COR-L47 (cell line): ENCODE results near the gene IFT80.

Source experiments
- DNase-seq: peaks from one replicate; lab custom pipeline; 2025; lab: John Stamatoyannopoulos, UW

IFT80 gene

DNA sequence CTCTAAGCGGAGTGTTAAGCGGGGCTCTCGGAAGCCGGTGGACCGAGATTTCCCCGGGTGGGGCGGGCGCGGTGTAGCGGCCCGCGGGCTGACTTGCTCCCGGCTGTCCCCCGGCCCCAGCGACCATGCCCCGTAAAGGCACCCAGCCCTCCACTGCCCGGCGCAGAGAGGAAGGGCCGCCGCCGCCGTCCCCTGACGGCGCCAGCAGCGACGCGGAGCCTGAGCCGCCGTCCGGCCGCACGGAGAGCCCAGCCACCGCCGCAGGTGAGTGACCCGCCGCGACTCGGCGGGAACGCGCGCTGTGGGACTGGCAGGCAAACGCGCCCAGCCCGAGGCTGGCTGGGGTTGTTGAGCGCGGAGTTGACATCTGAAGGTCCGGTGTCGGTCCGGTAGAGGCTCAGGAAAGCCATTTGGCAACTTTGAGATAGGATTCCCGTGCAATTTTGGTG is 1.7 kb upstream of the IFT80 start:
- no peak for DNase-seq

DNA sequence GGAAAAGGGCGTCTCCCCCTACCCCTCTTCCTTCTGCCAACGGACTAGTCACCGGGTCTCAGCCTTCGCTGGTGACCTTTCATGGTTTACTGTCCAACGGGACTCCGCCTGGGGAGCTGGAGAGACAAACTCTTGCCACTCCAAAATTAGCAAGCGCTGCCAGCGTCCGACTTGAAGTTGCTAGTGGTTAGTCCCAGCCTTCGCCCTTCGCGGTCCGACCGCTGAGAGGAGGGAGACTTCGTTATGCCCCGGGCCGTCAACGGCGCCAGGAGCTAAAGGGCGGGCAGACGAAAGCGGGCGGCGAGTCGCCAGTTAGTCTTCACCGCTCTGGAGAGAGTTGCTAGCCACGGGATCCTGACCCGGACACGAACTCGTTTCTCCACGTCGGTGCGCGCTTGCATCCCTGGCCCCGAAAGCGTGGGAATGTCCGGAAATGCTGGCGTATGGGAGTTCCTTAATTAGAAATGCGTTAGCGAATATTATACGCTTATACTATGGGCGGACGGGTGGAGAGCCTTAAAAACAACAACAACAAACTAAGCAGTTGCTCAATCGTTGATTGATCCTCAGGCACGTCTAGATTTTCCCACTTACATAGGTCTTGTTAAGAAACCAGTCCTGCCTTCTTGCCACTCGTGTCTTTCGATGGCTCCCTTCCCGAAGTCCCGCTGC is 1.1 kb upstream of the IFT80 start:
- DNase-seq: peak; percentile 51

DNA sequence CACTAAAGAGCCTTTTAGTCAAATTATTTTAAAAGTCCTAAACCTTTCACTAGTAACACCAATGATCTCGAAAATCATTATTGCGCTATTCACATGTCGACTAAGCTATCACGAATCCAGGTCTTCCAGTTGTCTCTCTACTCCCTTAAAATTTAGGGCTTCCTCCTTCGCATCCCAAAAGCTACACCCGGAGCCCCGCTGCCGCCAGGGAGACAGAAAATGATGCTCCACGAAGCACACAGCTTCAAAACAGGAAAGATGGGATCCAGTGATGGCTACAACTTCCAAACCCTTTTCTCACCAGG is 253 bp downstream of the IFT80 start:
- no peak for DNase-seq

DNA sequence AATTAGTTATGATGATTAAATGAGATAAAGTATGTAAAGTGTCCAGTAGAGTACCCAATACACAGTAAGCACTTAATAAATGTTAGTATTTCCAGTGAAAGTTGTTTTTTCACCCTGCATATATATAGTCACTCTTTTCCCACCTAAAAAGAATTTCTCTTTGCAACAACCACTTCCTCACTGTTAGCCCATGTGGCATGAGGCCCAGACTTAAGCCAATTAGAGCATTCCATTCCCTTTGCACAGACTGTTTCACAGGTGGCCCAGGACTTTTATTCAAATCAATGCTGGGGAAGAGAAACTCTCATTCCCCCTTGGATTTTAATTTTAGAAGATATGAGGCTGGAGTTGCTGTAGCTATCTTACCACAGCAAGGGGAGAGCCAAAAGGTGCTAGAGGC is 3.7 kb downstream of the IFT80 start:
- no peak for DNase-seq

DNA sequence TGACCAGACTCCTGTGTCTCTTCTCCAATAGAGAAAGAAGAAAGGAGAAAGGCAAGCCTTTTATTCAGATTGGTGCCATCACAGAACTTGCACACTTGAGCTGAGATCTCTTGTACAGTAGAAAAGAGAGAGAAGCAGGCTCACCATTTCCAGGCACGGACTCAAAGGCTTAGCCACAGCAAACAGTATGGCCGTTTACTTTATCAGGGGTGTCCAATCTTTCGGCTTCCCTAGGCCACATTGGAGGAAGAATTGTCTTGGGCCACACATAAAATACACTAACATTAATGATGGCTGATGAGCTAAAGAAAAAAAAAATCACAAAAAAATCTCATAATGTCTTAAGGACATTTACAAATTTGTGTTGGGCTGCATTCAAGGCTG is 5.0 kb downstream of the IFT80 start:
- no peak for DNase-seq

DNA sequence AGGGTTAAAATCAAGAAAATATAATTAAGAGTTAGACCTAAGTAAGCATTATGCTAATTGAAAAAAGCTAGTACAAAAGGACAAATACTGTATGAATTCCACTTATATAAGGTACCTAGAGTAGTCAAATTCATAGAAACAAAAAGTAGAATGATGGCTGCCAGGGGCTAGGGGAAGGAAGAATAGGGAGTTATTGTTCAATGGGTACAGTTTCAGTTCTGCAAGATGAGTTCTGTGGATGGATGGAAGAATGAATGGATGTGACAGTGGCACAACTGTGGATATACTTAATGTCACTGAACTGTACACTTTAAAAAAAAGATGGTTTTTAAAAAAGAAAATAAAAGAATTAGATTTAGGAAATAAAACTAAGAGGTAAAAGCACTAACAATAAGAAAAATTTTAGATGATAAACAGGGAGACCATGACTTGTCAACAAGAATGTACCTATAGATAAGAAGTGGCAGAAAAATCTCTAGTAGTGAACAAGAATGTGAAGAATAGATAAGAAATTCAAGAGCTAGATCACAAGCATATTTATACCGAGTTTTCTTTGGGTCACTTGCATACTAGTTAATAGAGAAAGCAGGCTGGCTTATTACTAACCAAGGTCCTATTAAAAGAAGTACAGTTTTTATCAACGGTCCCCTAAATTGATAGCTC is 5.5 kb downstream of the IFT80 start:
- no peak for DNase-seq

DNA sequence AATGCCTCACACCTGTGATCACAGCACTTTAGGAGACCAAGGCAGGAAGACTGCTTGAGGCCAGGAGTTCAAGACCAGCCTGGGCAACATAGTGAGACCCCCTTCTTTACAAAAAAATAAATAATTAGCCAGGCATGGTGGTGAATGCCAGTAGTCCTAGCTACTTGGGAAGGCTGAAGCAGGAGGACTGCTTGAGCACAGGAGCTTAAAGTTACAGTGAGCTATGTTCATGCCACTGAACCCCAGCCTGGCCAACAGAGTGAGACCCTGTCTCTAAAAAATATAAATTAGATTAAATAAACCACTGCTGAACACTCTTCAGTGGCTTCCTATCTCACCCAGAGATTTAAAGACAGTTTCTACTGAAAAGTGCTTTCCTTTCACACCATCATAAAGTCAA is 6.2 kb downstream of the IFT80 start:
- DNase-seq: no peak

DNA sequence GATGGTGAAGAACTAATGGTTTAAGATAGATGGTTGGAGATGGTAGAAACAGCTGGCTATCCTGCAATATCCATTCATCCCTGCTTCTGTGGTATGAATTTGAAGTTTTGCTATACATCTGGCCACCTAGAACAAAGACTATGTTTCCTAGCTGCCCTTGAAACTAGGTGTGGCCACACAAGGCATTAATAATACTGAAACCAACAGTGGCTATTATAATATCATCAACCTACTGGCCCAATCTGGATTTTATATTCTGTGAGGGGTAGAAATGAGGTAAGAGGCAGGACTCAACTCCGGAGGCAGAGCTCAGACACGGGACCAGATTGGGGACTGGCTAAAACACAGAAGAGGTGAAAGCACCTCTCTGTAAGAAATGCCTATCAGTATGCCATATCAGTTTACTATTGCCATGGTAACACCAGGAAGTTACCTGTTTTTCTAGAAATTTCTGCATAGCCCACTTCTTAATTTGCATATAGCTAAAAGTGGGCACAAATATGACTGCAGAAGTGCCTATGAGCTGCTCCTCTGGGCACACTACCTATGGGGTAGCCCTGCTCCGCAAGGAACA is 8.4 kb downstream of the IFT80 start:
- DNase-seq: no peak

DNA sequence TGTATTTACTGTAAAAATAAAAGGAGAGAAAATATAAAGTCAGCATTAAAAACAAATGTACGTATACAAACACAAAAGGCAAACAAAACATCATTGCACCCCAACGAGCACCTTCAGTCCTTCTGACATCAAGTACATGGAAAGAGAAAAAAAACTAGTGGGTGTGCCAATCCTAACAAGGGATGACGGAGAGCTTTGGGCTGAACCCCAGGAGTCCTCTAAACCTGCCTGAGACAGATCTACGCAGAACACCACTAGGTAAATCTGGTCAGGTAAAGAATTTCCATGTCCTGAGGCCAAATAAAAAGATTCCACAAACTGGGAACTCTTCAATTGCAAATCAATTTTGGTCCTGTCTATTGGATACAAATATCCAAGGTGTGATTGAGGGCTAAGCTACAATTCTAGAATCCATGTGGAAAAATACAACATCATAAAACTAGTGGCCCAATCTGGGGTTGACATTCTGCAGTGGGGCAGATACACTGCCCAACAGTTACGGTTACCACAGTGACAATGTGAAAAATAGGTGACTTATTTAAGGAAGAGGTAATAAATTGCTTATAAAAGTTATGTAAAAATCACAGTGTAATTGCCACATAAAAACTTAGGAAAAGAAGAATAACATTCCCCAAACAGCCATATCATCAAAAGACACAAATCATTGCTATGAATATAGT is 14.2 kb downstream of the IFT80 start:
- no peak for DNase-seq

DNA sequence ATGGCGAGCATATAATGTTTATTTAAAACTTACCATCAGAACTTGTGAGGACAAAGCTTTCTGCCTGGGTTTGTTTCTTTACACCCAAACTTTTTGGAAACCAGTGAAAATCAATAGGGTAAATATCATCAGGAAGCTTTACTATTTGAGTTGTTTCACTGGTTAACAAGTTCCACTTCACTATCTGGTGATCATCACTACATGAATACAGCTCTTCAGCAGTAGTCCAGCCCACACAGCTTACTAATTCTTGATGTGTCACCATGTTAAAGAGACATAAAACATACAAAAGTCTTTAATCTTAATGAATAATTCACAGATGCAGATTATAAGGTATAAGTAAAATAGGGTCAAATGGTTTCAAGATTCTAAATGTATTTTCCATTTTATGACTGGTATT is 17.6 kb downstream of the IFT80 start:
- DNase-seq: no peak

DNA sequence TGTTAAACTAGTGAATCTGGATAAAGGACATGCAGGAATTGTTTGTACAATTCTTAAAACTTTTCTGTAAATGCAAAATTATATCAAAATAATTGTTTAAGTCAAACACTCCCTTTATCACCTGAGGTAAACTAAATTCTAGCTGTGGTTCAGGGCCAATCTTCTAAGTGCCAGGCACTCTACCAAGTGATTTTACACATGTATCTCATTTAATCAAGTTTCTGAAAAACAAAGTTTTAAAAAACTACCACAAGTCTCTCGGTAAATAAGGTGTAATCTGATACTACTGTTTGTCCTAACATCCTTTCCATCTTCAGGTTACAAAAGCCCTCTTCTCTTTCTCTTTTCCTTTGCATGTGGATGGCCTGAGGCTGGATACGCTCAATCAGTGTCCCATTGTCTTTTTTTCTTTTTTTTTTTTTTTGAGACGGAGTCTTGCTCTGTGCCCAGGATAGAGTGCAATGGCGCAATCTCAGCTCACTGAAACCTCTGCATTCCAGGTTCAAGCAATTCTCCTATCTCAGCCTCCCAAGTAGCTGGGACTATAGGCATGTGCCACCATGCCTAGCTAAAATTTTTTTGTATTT is 19.3 kb downstream of the IFT80 start:
- no peak for DNase-seq

DNA sequence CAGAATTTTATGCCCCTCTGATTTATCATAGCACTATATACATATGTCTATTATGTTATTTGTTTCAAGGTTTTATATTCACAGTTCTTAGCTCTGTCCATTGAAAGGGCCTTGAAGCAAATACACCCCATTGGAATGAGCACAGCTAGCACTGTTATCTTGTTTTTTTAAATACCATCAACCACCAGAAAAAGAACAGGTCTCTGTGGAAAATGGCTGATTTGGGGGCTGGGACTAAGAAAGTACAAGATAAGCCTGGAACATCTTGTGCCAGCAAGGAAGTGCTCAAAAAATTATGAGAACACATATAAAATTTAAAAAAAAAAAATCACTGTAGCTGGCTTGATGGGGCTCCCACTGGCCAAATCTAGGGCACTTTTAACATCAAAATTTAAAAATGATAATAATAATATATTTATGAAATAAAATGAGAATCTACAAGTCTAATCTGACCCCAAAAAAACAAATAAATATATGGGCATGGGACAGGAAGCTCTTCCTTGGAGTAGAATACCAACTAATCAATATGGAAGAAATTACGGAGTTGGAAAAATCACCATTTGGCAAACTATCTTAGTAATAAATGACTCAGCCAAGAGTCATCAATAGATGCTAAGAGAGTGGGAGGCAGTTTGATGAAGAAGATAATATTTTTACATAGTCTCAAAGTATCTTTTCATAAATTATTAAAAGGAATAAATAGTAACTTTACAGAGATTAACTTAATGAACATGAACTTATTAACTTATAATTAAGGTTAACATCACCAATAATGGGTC is 20.5 kb downstream of the IFT80 start:
- DNase-seq: no peak

DNA sequence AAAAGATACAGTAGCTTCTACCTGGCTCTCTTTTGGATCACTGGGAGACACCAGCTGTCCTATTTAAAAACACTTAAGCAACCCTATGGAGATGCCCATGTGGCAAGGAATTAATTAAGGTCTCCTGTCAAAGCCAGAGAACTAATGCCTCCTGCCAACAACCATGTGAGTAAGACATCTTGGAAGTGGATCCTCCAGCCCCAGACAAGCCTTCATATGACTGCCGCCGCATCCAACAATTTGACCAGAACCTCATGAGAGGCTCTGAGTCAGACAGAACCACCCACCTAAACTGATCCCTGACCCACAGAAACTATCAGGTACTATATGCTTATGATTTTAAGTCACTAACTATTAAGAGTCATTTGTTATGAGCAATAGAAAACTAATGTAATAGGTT is 22.3 kb downstream of the IFT80 start:
- DNase-seq: no peak

DNA sequence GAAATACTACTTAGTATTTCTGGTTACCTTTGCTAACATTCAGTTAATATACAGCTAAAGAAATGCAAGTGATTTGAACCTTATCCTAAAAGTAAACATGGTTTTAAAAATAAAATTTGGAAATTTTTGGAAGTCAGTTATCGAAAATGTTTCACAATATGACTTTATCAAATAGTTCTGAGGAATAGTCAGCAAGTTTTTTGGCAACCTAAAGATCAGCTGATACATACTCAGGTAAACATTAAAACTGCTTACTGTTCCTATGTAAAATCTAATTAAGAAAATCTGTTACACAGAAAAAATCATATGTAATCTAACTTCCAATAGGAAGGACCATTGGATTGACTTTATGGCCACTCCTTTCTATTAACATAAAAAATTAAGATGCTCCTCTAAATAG is 24.1 kb downstream of the IFT80 start:
- DNase-seq: no peak

DNA sequence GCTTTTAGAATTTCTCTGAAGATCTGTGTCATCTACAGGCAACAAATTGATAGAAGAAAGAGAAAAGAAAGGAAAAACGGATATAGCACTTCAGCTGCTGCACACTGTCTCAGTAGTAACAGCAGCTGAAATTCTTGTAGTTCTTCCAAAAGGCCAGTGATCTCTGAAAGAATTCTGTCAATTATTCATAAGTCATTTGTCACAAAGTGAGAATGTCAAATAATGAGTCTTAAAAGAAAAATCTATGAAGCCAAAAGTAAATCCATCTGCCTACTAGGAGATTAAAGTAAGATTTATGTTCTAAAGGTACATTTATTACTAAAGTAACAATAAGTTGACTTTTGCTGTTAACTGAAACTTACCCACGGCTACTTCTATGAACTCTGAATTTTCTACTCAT is 24.6 kb downstream of the IFT80 start:
- DNase-seq: no peak

DNA sequence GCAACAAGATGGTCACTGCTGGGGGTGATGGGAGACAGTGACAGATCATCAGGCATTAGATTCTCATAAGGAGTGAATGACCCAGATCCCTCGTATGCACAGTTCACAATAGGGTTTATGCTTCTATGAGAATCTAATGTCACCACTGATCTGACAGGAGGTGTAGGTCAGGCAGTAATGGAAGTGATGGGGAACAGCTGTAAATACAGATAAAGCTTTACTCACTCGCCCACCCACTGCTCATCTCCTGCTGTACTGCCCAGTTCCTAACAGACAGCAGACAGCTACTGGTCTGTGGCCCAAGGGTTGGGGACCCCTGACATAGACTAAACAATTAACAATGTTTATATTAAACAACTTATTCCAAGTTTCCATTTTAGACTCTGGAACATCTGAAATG is 25.4 kb downstream of the IFT80 start:
- no peak for DNase-seq

DNA sequence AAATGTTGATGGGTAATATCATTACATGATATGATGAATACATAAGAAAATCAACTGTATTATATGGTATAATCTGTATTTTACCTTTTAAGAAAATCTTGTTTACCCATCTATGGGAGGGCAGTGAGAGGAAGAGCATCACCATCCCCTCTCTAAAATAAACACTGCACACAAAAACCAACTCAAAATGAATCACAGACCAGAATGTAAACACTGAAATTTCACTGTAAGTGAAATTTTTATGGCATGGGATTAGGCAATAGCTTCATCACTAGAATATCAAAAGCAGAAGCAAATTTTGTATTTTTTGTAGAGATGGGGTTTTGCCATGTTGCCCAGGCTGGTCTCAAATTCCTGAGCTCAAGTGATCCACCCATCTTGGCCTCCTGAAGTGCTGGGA is 26.2 kb downstream of the IFT80 start:
- no peak for DNase-seq

DNA sequence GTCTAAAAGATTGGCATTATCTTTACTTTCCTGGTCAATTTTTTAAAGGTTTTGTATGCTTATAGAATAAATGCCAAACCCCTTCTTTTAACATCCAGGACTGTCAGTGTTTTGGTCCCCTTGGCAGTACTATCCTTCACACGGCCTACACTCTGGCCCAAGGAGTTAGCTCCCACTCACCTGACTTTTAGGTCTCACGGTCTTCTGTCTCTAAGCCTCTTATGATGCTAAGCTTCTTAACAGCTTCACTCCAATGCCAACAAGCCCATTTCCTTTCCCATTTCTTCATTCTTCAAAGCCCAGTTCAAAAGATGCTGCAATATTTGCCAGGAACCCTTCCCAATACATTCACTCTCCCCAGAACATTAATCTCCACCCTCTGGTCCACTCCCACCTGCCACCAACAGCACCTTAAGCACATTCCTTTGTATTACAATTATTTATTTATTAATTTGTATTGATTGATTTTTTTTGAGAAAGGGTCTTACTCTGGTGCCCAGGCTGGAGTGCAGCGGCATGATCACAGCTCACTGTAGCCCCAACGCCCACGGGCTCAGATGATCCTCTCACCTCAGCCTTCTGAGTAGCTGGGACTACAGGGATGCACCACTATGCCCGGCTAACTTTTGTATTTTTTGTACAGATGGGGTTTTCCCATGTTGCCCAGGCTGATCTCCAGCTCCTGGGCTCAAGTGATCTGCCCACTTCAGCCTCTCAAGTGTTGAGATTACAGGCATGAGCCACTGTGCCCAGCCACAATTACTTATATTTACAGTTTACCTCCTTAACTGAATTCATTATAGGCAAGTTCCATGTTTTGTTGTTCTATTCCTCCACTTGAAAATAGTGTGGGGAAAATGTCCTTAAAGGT is 27.8 kb downstream of the IFT80 start:
- DNase-seq: no peak

DNA sequence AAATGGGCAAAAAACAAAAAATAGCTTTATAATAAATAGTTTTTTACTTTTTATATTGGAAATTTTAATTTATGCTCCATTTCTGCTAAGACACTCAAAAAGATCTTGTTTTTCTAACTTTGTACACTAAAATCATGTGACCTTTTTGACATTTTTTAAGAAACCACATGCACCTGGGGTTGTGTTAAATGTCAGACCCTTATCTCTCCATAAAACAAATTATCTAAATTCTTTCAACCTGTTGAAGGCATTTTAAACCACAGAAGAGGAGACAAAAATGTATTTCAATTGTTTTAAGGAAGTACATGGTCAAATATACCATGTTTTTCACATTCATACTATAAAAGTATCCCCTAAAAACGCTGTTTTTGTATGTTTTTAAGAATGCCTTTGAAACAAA is 29.2 kb downstream of the IFT80 start:
- DNase-seq: no peak

DNA sequence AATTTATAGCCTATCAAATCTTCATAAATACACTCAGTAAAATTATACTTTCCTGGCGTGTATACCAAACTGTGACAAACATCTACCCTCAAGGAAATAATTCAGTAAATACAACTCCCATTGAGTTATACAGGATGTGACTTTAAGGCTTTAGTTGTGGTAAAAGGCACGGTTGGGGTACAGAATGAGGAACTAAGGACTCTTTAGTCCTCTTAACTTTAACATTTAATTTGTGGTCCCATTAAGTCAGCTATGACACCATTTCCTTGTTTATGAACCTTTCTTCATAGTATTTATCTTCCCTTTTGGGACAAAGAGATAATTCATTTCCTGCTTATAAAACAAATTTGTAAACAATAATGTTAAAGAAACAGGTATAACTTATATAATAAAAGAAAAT is 30.2 kb downstream of the IFT80 start:
- DNase-seq: no peak

DNA sequence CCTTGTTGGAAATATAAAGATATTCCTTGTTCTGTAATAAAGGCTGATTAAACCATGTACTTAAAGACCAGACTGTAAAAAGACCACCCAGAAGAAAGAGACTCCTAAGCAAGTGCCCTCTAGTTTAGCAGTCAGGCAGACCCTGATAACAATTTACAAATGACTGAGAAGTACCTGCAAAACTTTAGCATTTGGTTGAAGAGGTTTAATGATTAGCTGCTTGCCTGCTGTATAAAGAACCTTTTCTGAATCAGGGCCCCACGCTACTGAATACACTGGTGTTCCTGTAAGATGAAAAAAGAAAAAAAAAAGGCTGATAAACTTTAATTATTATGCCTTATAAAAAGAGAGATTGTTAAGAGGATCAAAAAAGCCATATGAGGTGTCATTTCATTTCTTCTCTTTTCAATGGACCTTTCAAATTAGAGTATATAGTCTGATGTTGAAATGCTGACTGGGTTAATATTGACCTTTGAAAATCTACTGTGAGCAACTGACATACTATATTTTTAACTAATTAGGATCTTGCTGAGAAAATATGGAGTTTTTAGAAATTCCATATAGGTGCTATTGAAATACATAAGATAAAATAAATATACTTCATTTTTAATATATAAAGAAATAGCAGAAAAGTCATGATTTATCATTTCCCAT is 33.0 kb downstream of the IFT80 start:
- DNase-seq: no peak
